SKM-1 treated with dmso at 0.1 percent for 144 hours (cell line): Measurements from ENCODE around the gene ZNF143.
A peak's percentile ranks its signal among the peaks of the same experiment; 100 is the strongest.

Source experiments
- DNase-seq: peaks from one replicate; lab custom pipeline; 2025; ENCODE audit not compliant: unreplicated experiment; lab: John Stamatoyannopoulos, UW

Gene ZNF143

DNA sequence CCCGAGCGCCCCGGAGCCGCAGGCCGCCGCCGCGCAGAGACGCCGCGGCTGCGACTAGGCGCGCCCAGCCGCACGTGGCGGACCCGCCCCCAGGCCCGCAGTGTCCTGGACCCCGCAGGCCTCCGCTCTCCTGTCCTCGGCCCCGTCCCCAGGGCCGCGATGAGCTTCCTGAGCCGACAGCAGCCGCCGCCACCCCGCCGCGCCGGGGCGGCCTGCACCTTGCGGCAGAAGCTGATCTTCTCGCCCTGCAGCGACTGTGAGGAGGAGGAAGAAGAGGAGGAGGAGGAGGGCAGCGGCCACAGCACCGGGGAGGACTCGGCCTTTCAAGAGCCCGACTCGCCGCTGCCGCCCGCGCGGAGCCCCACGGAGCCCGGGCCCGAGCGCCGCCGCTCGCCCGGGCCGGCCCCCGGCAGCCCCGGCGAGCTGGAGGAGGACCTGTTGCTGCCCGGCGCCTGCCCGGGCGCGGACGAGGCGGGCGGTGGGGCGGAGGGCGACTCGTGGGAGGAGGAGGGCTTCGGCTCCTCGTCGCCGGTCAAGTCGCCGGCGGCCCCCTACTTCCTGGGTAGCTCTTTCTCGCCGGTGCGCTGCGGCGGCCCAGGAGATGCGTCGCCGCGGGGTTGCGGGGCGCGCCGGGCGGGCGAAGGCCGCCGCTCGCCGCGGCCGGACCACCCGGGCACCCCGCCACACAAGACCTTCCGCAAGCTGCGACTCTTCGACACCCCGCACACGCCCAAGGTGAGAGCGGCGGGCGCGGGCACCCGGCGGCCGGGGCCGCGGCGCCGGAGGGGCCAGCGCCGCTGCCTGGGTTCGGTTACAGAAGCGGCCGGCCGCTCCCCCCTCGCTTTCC, 113.2 kb downstream of the ZNF143 start:
- DNase-seq = peak; percentile 57

DNA sequence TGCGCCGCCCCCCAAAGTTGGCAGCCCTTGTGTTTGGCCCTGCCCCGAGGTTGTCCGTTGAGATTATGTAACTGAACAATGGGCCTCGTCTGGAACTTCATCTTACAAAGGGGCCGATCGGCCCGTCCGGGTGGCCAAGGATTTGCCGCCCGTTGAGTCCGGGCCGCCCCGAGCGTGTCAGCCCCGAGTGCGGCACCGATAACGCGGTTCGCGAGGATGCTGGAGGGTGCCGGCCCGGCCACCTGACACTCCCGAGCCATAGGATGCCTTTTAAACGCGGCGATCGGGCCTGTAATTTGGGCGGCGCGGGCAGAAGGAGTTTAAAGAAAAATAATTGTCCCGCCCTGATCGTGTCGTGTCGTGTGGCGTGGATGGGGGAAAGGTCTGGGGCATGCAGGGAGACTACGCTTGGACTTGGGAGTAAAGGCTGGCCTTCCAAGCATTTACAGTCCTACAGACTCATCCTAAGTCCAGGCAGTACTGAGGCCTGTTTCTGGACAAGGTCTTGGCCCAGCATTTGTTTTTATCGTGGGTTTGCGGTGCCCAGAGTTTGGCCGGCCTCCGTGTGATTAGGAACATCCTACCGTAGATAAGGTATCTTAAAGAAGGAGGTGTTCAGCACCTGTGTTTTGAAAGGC, 113.9 kb downstream of the ZNF143 start:
- no peak for DNase-seq

GRCh38 chr11:9575260-9576240, 114.7 kb downstream of the ZNF143 start:
- peak; percentile 17 for DNase-seq

GRCh38 chr11:9576701-9577381, 116.0 kb downstream of the ZNF143 start:
- DNase-seq = no peak

GRCh38 chr11:9577556-9577955, 116.7 kb downstream of the ZNF143 start:
- DNase-seq = no peak
